ENCODE results near the gene MARF1.
"Not testable (repeated sequence)": the region's sequence is repeated elsewhere in the genome, so short reads cannot be mapped to it uniquely, and the experiment has no call there.

Gene MARF1, protein sequence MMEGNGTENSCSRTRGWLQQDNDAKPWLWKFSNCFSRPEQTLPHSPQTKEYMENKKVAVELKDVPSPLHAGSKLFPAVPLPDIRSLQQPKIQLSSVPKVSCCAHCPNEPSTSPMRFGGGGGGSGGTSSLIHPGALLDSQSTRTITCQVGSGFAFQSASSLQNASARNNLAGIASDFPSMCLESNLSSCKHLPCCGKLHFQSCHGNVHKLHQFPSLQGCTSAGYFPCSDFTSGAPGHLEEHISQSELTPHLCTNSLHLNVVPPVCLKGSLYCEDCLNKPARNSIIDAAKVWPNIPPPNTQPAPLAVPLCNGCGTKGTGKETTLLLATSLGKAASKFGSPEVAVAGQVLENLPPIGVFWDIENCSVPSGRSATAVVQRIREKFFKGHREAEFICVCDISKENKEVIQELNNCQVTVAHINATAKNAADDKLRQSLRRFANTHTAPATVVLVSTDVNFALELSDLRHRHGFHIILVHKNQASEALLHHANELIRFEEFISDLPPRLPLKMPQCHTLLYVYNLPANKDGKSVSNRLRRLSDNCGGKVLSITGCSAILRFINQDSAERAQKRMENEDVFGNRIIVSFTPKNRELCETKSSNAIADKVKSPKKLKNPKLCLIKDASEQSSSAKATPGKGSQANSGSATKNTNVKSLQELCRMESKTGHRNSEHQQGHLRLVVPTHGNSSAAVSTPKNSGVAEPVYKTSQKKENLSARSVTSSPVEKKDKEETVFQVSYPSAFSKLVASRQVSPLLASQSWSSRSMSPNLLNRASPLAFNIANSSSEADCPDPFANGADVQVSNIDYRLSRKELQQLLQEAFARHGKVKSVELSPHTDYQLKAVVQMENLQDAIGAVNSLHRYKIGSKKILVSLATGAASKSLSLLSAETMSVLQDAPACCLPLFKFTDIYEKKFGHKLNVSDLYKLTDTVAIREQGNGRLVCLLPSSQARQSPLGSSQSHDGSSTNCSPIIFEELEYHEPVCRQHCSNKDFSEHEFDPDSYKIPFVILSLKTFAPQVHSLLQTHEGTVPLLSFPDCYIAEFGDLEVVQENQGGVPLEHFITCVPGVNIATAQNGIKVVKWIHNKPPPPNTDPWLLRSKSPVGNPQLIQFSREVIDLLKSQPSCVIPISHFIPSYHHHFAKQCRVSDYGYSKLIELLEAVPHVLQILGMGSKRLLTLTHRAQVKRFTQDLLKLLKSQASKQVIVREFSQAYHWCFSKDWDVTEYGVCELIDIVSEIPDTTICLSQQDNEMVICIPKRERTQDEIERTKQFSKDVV (N-terminal part only)

DNA sequence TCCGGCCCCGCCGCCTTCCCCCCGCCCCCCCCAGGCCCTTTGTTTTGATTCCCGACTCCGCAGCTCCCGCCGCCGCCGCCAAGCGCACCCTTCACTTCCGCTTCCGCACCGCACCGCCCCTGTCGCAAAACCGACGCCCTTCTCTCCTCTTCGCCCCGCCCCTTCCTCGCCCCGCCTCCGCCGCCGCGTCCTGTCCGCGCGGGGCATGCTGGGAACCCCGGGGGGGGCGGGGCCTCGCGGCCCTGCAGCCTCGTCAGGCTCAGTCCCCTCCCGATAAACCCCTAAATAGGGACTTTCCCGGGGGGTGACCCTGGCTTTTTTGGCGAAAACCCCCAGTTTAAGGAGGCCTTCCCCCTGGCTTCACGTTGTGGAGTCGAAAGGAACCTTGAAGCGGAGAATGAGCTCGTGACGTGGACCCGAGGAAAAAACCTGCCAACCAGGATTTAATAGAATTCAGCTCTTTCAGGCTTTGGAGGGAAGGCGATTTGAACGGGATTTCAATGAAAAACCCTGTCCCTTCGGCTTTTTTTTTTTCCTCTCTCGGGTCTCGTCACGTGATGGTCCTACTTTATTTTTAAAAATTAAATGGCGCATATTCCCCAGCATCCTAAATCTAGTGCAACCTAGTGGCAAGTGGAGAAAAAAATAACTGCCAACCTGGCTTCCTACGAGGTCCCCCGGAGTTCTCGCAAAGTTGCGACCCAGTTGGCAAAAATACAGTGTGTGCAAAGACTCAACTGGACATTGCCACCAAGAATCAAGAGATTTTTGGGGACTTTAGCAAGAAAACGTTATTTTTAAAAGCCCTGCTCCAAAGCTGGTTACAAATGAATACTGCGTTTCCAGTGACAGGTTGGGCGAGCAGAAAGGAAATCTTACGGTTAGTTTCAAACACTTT, at the start of gene MARF1:
Gene MARF1, minus strand, starts transcription at position 107 of the 898 bp plus-strand sequence. CDS start 3,921 bp downstream, outside the sequence.
- DNase-seq = peak; percentile 98

DNA sequence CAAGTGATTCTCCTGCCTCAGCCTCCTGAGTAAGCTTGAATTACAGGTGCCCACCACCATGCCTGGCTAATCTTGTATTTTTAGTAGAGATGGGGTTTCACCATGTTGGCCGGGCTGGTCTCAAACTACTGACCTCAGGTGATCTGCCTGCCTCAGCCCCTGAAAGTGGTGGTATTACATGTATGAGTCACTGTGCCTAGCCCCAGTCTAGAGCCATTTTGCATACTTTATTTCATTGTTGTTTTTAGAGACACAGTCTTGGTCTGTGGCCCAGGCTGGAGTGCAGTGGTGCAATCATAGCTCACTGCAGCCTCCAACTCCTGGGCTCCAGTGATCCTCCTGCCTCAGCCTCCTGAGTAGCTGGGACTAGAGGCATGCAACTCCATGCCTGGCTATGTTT, 49.6 kb upstream of the MARF1 start:
- DNase-seq = not testable (repeated sequence)

DNA sequence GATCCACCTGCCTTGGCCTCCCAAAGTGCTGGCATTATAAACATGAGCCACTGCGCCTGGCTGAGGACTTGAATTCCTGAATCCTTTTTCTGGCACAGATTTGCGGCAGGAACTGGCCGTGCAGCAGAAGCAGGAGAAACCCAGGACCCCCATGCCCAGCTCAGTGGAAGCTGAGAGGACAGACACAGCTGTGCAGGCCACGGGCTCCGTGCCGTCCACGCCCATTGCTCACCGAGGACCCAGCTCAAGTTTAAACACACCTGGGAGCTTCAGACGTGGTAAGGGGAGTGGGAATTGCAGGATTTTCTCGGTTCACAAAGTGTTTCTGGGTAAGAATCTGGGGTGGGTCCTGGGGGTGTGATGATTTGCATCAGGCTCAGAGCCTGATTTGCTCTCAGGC, 48.1 kb upstream of the MARF1 start:
- DNase-seq = no peak

DNA sequence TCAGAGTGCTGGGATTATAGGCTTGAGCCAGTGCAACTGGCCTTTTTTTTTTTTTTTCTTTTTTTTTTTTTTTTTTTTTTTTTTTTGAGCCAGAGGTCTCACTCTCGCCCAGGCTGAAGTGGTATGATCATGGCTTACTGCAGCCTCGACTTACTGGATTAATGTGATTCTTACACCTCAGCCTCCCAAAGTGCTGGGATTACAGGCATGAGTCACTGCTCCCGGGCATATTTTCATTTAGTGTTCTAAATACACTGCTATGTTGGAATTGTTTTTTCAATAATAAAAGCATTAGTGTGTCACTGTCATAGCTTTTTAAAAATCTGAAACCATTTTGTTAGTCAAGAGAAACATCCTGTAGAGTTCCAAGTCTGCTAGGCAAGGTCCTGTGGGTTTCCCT, 47.3 kb upstream of the MARF1 start:
- no peak for DNase-seq

DNA sequence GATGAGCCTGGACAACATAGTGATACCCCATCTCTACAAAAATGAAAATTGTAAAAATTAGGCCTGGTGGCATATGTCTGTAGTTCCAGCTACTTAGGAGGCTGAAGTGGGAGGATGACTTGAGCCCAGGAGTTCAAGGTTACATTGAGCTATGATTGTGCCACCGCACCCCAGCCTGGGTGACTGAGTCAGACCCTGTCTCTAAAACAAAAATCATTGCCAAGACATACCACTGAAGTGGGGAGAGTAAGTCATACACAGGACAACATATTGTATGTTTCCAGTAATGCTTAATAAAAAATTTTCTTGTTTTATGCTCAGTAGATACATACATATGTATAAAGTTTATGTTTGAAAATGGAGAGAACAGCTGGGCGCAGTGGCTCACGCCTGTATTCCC, 46.3 kb upstream of the MARF1 start:
- no peak for DNase-seq

DNA sequence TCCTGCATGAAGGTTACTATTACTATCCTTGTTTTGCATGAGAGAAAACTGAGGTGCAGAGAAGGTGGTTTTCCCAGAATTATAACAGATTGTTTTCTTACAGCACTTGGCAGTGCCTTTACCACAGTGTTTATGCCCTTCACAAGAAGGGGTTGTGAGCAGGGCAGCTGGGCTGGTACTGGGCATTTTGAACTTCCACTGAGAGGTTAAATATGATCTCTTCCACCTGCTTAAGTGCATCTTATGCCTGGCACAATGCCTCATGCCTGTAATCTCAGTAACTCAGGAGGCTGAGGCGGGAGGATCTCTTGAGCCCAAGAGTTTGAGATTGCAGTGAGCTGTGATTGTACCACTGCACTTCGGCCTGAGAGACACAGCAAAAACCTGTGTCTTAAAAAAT, 43.3 kb upstream of the MARF1 start:
- DNase-seq = no peak

DNA sequence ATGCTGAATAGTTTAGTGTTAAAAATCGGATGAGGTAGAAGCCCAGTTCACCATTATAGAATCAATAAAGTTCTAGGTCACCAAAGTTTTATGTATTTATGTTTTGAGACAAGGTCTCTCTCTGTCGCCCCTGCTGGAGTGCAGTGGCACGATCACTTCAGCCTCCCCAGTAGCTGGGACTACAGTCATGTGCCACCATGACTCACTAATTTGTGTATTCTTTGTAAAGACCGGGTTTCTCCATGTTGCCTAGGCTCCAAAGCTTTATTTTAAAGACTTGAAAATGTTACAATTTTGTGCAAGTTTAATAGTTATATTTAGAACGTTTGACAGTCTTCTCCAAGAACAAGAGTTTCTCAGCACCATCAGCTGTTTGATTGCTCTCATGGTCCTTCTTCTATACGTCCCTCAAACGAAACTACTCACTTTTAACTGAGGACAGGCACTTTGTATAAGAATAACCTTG, 39.2 kb upstream of the MARF1 start:
- peak; percentile 48 for DNase-seq

DNA sequence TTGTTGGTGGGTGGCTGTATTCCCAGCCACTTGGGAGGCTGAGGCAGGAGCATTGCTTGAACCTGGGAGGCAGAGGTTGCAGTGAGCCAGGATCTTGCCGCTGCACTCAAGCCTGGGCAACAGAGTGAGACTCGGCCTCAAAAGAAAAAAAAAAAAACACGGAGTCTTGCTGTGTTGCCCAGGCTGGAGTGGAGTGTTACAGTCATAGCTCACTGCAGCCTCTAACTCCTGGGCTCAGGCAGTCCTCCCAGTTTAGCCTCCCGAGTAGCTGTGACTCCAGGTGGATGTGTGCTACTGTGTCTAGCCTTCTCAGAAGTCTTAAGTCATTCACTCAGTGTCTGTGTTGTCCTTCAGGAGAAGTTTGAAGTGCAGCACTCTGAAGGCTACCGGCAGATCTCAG, 34.5 kb upstream of the MARF1 start:
- no peak for DNase-seq

DNA sequence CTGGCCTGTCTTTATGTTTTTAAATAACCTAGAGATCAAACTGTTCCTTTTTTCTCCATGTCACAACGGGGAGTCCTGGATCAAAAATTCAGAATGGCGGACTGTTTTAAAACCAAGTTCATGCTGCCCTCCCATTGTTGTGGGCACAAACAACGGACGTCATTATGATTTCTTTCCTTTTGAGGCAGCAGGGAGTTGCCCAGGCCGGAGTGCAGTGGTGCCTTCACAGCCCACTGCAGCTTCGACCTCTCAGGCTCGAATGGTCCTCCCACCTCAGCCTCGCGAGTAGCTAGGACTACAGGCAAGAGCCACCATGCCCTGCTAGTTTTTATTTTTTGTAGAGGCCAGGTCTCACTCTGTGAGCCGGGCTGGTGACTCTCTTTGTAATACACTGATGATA, 33.6 kb upstream of the MARF1 start:
- no peak for DNase-seq

DNA sequence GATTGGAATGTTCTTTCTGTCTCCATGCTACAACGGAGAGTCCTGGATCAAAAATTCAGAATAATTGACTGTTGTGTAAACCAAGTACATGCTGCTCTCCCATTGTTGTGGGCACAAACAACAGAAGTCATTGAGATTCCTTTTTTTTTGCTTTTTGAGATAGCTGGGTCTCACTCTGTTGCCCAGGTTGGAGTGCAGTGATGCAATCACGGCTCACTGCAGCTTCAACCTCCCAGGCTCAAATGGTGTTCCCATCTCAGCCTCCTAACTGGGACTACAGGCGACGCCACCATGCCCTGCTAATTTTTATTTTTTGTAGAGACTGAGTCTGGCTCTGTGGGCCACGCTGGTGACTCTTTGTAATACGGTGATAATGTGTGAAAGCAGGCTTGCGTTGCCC, 31.6 kb upstream of the MARF1 start:
- no peak for DNase-seq

DNA sequence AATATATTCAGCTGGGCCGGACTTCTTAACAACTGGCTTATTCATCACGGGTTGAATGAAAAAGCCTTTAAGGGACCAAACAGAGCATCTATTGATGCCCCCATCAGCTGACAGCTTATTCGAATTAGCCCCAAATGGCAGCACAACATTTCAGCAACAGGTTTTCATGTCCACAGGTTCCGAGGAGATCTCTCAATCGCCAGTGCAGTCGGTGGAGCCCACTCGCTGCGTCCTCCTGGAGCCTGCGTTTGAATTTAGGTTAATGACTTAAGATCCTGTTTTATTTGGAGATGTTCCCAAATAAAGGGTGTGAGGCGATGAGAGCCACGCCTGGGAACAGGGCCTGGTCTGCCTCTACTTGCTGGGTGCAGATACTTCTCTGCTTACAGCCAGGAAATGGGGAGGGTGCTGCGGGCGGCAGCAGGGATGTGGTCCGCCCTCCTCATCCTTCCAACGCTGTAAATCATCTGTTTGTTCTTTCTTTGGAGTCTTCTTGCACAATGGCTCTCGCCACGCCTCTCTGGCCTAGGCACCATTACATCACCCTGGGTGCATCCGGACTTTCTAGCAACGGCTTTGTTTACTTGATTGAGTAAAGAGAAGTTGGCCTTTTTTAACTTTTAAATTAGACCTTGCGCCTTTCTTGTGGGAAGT, 29.7 kb upstream of the MARF1 start:
- peak; percentile 84 for DNase-seq

DNA sequence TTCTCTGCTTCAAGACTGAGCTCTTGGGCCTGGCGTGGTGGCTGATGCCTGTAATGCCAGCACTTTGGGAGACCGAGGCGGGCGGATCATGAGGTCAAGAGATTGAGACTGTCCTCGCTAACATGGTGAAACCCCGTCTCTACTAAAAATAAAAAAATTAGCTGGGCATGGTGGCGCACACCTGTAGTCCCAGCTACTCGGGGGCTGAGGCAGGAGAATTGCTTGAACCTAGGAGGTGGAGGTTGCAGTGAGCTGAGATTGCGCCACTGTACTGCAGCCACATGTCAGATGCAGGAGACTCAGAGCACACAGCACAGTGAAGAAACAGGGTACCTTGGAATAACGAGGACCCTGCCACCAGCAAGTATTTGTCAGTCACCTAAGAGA, 29.2 kb upstream of the MARF1 start:
- not testable (repeated sequence) for DNase-seq

DNA sequence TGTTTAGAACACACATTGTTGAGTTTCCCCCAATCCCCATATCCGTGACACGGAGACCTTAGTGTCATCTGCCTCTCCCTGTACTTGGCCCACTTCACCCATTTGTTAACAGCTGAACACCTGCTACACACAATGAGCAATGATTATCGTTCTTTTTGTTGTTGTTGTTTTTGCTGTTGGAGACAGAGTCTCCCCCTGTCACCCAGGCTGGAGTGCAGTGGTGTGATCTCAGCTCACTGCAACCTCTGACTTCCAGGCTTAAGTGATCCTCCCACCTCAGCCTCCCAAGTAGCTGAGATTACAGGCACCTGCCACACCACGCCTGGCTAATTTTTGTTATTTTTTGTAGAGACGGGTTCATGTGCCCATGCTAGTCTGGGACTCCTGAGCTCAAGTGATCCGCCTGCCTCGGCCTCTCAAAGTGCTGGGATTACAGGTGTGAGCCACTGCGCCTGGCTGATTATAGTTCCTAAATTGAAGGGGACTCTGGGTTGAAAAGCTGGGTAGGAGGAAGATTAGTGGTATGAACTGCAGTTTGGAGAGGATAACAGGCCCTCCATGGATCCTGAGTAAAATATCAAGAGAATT, 28.7 kb upstream of the MARF1 start:
- no peak for DNase-seq

DNA sequence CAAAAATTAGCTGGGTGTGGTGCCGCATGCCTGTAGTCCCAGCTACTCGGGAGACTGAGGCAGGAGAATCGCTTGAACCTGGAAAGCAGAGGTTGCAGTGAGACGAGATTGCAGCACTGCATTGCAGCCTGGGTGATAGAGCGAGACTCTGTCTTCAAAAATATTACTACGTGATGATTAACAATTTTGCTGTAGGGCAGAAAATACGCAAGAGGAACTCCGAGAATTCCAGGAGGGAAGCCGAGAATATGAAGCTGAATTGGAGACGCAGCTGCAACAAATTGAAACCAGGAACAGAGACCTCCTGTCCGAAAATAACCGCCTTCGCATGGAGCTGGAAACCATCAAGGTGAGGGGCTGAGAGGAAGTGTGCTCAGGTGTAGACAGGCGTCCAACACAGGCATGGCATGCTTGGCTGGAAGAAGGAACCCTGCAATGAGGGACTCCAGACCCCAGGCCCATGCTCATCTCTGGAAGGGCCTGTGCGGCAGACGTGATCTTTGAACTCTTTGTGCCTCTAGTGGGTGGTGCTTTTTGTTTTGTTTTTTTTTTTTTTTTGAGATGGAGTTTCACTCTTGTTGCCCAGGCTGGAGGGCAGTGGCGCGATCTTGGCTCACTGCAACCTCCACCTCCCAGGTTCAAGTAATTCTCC, 24.3 kb upstream of the MARF1 start:
- DNase-seq = no peak

DNA sequence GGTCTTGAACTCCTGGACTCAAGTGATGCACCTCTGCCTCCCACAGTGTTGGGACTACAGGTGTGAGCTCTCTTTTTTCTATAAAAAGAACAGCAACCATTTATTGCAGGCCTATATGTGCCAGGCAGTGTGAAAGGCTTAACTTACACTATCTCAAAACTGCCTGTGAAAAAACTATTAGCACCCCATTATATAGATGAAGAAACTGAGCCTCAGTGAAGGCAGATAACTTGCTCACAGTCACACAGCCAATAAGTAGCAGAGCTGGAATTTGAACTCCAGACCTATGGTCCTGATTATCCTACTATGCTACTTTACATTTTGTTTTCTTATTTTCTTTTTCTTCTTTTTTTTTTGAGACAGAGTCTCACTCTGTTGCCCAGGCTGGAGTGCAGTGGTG, 22.2 kb upstream of the MARF1 start:
- DNase-seq = no peak

DNA sequence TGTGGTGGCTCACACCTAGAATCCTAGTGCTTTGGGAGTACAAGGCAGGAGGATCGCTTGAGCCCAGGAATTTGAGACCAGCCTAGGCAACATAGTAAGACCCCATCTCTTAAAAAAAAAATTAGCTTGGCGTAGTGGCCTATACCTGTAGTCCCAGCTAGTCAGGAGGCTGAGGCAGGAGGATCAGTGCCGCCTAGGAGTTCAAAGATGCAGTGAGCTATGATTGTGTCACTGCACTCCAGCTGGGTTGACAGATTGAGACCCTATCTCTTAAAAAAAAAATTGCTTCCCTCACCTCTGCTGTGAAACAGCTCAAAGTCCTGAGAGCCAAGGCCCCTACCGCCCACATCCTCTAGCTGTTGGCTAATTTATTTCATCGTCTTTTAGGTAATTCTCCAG, 17.2 kb upstream of the MARF1 start:
- no peak for DNase-seq

DNA sequence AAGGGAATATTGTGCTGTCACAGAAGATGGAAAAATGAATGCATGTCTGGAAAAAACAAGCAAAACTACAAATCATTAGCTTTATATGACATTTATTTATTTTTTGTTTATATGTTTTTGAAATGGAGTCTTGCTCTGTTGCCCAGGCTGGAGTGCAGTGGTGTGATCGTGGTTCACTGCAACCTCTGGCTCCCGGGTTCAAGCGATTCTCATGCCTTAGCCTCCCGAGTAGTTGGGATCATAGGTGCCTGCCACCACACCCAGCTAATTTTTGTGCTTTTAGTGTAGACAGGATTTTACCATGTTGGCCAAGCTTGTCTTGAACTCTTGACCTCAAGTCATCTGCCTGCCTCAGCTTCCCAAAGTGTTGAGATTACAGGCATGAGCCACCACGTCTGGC, 15.6 kb upstream of the MARF1 start:
- DNase-seq = no peak

DNA sequence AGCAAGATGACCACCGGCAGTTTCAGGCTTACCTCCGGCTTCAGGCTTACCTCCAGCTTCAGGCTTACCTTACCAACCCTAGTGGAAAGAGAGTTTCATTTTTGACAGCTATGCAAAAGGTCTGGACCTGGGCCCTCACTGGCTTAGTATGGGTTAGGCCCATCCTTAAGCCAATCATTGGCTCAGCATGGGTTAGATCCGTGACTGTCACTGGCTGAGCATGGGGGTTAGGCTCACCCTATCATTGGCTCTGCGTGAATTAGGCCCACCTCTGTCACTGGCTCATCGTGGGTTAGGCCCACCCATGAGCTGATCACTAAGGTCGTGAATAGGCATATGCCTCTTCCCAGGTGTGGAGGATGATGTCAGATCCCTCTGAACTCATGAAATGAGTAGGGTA, 15.2 kb upstream of the MARF1 start:
- no peak for DNase-seq

DNA sequence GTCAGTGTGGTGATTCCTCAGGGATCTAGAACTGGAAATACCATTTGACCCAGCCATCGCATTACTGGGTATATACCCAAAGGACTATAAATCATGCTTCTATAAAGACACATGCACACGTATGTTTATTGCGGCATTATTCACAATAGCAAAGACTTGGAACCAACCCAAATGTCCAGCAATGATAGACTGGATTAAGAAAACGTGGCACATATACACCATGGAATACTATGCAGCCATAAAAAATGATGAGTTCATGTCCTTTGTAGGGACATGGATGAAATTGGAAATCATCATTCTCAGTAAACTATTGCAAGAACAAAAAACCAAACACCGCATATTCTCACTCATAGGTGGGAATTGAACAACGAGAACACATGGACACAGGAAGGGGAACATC, 12.6 kb upstream of the MARF1 start:
- not testable (repeated sequence) for DNase-seq

DNA sequence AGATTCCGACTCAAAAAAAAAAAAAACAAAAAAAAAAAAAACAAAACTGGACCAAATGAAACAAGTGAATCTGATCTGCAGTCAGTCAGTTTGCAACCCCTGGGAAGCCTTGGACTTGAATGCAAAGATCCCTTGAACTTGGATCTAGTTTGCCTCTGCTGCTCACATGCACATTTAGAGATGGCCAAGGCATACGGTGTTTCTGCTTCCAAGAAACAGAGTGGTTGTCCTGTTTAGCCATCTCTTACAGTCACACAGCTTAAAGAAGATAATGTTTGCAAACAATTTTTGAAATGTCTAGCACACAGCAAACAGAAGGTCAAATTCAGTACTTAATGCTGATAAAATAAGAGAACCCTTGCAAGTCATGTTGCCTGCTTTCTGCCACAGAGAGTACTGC, 11.6 kb upstream of the MARF1 start:
- no peak for DNase-seq

DNA sequence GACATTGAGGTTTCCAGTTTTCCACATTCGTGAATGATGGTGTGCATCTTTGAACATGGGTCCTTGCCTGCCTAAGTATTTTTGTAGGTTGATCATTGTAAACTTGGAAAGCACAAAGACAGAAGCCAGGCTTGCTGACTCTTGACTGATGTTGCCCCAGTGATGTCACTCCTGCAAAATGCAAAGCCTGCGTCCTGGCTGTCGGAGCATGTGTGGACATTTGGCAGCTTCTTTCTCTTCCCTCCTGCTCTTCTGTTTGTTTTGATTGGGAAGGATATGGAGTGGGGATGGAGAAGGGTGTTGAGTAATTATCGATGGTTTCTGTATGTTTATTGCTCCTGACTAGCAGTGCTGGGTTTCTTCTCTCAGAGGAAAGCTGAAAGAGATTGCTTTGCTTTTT, 10.3 kb upstream of the MARF1 start:
- no peak for DNase-seq

Measured in CD4-positive, alpha-beta T cell treated with Interferon gamma for 1 hour (primary cell).